RWPE2 (cell line): Measurements from ENCODE around the gene KRT85.

Experiments used
- ATAC-seq: fragments of 200-7000 bp; cut with Tn5 transposase; 3 replicates; pipeline ENCODE4 v1.9.1; 2021; ENCODE audit warnings: low read depth
- DNase-seq: peaks from one replicate; pipeline ENCODE4 v3.0.0-alpha.2; 2020; ENCODE audit warnings: low spot score
- H3K27ac ChIP-seq: fragments of 450-650 bp; 2 replicates; pipeline ENCODE4 v1.5.1; 2017; ENCODE audit warnings: mild to moderate bottlenecking; ENCODE audit not compliant: poor library complexity, severe bottlenecking
- H3K27me3 ChIP-seq: fragments of 250-450 bp; sonication (Bioruptor Pico); 2 replicates; pipeline ENCODE4 v1.5.1; 2021; ENCODE audit warnings: mild to moderate bottlenecking, moderate library complexity; ENCODE audit not compliant: insufficient read depth, poor library complexity, severe bottlenecking
- H3K36me3 ChIP-seq: fragments of 250-450 bp; sonication (Bioruptor Pico); 2 replicates; pipeline ENCODE4 v1.5.1; 2020; ENCODE audit warnings: low read depth, mild to moderate bottlenecking, moderate library complexity
- H3K4me1 ChIP-seq: fragments of 250-450 bp; sonication (Bioruptor Pico); 2 replicates; pipeline ENCODE4 v1.5.1; 2021; ENCODE audit warnings: mild to moderate bottlenecking, moderate library complexity; ENCODE audit not compliant: insufficient read depth, poor library complexity, severe bottlenecking
- H3K4me3 ChIP-seq: fragments of 250-450 bp; sonication (Bioruptor Pico); 2 replicates; pipeline ENCODE4 v1.5.1; 2021; ENCODE audit warnings: mild to moderate bottlenecking, moderate library complexity; ENCODE audit not compliant: severe bottlenecking
- H3K9me3 ChIP-seq: fragments of 250-450 bp; sonication (Bioruptor Pico); 2 replicates; pipeline ENCODE4 v1.5.1; 2021; ENCODE audit warnings: mild to moderate bottlenecking, moderate library complexity; ENCODE audit not compliant: severe bottlenecking
- CTCF ChIP-seq: fragments of 450-650 bp; IDR thresholded peaks from one replicate; pipeline ENCODE4 v1.5.1; 2017; ENCODE audit warnings: mild to moderate bottlenecking, moderate library complexity; ENCODE audit not compliant: poor library complexity, severe bottlenecking

KRT85 gene

GRCh38 chr12:52383331-52383730 lies 16.1 kb upstream of the KRT85 start:
- no peak for TF ChIP-seq CTCF
- Histone ChIP-seq H3K4me1 (no peaks in the 10 kb centered on the region), H3K36me3 (no peaks in the 10 kb centered on the region), H3K4me3 (no peak overlapping the region), H3K27ac (no peak overlapping the region), H3K27me3 (no peaks in the 10 kb centered on the region), H3K9me3 (no peaks in the 10 kb centered on the region)
- DNase-seq (no peak), ATAC-seq (no peak)

- Histone ChIP-seq H3K9me3 (no peaks in the 10 kb centered on the region), H3K27me3 (no peaks in the 10 kb centered on the region), H3K4me3 (no peak overlapping the region), H3K27ac (no peak overlapping the region), H3K4me1 (no peaks in the 10 kb centered on the region), H3K36me3 (no peaks in the 10 kb centered on the region)
- TF ChIP-seq CTCF, result no peak
- no peak for DNase-seq
- ATAC-seq, result no peak
Measured at GRCh38 chr12:52382854-52383253, 15.6 kb upstream of the KRT85 start.

- ATAC-seq, result no peak
- Histone ChIP-seq H3K9me3 (no peaks in the 10 kb centered on the region), H3K4me1 (no peaks in the 10 kb centered on the region), H3K4me3 (no peak overlapping the region), H3K36me3 (no peaks in the 10 kb centered on the region), H3K27ac (no peak overlapping the region), H3K27me3 (no peaks in the 10 kb centered on the region)
- DNase-seq, result no peak
- no peak for TF ChIP-seq CTCF
Measured at GRCh38 chr12:52381206-52381605, 13.9 kb upstream of the KRT85 start.

- TF ChIP-seq CTCF, result peak; percentile 63
- Histone ChIP-seq H3K4me3 (no peak overlapping the region), H3K4me1 (no peaks in the 10 kb centered on the region), H3K27me3 (no peaks in the 10 kb centered on the region), H3K27ac (no peak overlapping the region), H3K36me3 (no peaks in the 10 kb centered on the region), H3K9me3 (no peaks in the 10 kb centered on the region)
- no peak for DNase-seq
- ATAC-seq, result peak; percentile 52; the same call in 2 of the 3 replicates
Measured at GRCh38 chr12:52380271-52380694, 13.0 kb upstream of the KRT85 start.

- Histone ChIP-seq H3K36me3 (no peaks in the 10 kb centered on the region), H3K27ac (no peak overlapping the region), H3K4me1 (no peaks in the 10 kb centered on the region), H3K4me3 (no peak overlapping the region), H3K27me3 (no peaks in the 10 kb centered on the region), H3K9me3 (no peaks in the 10 kb centered on the region)
- DNase-seq (no peak), ATAC-seq (no peak)
- no peak for TF ChIP-seq CTCF
Measured at GRCh38 chr12:52379536-52379935, 12.3 kb upstream of the KRT85 start.
